Tibial nerve (tissue), 4 donors: ENCODE results near the gene ERN1. TPM values are rescaled to one million over a fixed set of nuclear protein-coding genes. Genes with fewer than 3 reads are reported as not detected.

Source experiments
- DNase-seq, 2 donors: peaks; one replicate each; pipeline ENCODE4 v3.0.0-alpha.2; 2019; ENCODE audit warnings: low spot score in 2 of 2
- H3K27ac ChIP-seq, 4 donors: fragments of 200-600 bp; sonication (generic) in 3 of 4; one replicate each; pipeline ENCODE4 v1.5.1; 2017 to 2019; ENCODE audit warnings: mild to moderate bottlenecking in 1 of 4
- H3K27me3 ChIP-seq, 2 donors: fragments of 200-600 bp; sonication (generic) in 1 of 2; one replicate each; pipeline versions ENCODE4 v1.5.1 to v1.6.0; 2017 to 2019
- H3K36me3 ChIP-seq, 3 donors: fragments of 200-600 bp; sonication (generic); one replicate each; pipeline ENCODE4 v1.5.1; 2018 to 2019
- H3K4me1 ChIP-seq, 4 donors: fragments of 200-600 bp; sonication (generic) in 3 of 4; one replicate each; pipeline ENCODE4 v1.5.1; 2017 to 2019
- H3K4me3 ChIP-seq, 4 donors: fragments of 200-600 bp; sonication (generic) in 3 of 4; one replicate each; pipeline ENCODE4 v1.5.1; 2017 to 2019; ENCODE audit warnings: mild to moderate bottlenecking in 1 of 4, moderate library complexity in 1 of 4
- H3K9me3 ChIP-seq, 4 donors: fragments of 200-600 bp; sonication (generic) in 3 of 4; one replicate each; pipeline ENCODE4 v1.5.1; 2017 to 2019
- EP300 ChIP-seq, 2 donors: sonication (generic); formaldehyde crosslinking; IDR thresholded peaks; one replicate each; pipeline ENCODE4 v1.6.1; 2017; ENCODE audit warnings: antibody characterized with exemption in 2 of 2, mild to moderate bottlenecking in 1 of 2
- POLR2A ChIP-seq, 2 donors: fragments of 450-650 bp; IDR thresholded peaks; one replicate each; pipeline ENCODE4 v1.6.1; 2017; ENCODE audit warnings: antibody characterized with exemption in 2 of 2, mild to moderate bottlenecking in 2 of 2, moderate library complexity in 2 of 2
- WGBS, 2 donors: methylation state at CpG; one replicate each; pipeline ENCODE4 v1.1.5; 2018; 5-methylcytosine and 5-hydroxymethylcytosine counted together
- total RNA-seq, 4 donors: library from RNA; depleted of rRNA; stranded (reverse); fragments of >200 nt; gene quantifications; one replicate each; pipeline ENCODE4 v1.1.0, GENCODE V29; 2016
- TF ChIP-seq, protein P1 (sequence below), 5 experiments: fragments of 200-600 bp in 3 of 5; fragments of 450-650 bp in 2 of 5; sonication (generic) in 3 of 5; IDR thresholded peaks; one replicate each; pipeline ENCODE4 v1.5.1; 2016 to 2019; ENCODE audit warnings: antibody characterized with exemption in 5 of 5, mild to moderate bottlenecking in 3 of 5, moderate library complexity in 2 of 5

ERN1 gene
- total RNA-seq, 4 donors from 2014 or later = 8.7 to 17.7 (median 13.5) TPM

DNA sequence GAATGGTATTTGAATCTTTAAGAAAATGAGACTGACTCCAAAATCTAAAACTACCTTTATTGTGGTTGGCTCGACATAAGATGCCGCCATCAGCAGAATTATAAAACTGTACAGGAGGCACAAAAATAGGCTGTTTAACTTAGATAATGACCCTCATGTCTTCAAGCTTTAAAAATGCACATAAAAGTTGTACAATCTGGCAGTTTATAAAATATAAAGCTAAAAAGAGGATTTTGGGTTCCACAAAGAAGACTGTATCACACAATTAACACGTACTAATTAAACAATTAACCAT is 90.9 kb downstream of the ERN1 start:
- no peaks in the 10 kb centered on the region for H3K9me3 ChIP-seq
- DNase-seq = no peak
- peaks cover 0 to 29% (median 1%) of the 10 kb centered on the region in 3 donors for H3K36me3 ChIP-seq
- WGBS, 2 donors = 83 to 92% methylated on average over 3 of the region's 3 CpGs
- H3K4me1 ChIP-seq = peaks cover 0 to 11% (median 0%) of the 10 kb centered on the region in 4 donors
- TF ChIP-seq EP300 (IDR thresholded peaks at IDR 0.05) = no peak
- no peak for TF ChIP-seq POLR2A (IDR thresholded peaks at IDR 0.05)
- no peak overlapping the region for H3K4me3 ChIP-seq
- no peak overlapping the region for H3K27ac ChIP-seq
- no peaks in the 10 kb centered on the region for H3K27me3 ChIP-seq

DNA sequence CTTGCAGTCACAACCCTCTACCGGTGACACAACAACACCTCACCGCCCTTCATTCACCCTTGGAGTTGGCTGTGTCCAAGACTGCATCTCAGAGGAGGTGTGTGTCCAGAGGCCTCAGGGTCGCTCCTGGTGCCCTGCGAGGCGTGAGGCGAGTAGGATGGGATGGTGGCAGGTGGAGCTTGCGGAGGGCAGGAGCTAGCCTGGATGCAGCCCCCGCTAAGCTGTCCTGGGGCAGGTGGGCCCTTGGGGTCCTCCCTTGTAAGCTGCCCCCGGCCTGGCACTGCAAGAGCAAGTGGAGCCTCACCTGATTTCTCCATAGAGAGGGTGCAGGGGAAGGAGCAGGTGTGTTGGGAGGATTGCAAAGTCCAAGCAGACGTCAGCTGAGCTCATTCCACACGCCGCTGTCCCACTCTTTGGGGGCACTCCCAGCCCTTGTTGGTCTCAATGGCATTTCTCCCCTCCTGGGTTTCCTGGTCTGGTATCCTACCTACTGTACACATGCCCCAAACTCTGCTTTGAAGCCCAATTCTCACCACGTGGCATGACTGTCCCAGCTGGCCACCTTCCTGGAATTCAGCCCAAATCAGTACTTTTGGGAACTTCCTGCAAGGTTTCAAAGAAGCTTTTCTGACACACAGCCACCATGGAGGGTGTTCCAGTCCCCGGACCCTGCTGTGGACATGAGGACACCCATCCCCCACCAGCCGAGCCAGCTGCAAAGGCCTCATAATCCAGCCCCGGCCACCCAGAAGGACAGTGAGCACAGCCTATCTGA is 91.4 kb downstream of the ERN1 start:
- Histone ChIP-seq H3K27ac (no peak overlapping the region), H3K9me3 (no peaks in the 10 kb centered on the region), H3K4me1 (peaks cover 0 to 11% (median 0%) of the 10 kb centered on the region in 4 donors), H3K27me3 (no peaks in the 10 kb centered on the region), H3K4me3 (no peak overlapping the region), H3K36me3 (peaks cover 0 to 23% (median 0%) of the 10 kb centered on the region in 3 donors)
- TF ChIP-seq POLR2A (IDR thresholded peaks at IDR 0.05) (no peak), EP300 (IDR thresholded peaks at IDR 0.05) (no peak)
- TF ChIP-seq, protein P1, sequence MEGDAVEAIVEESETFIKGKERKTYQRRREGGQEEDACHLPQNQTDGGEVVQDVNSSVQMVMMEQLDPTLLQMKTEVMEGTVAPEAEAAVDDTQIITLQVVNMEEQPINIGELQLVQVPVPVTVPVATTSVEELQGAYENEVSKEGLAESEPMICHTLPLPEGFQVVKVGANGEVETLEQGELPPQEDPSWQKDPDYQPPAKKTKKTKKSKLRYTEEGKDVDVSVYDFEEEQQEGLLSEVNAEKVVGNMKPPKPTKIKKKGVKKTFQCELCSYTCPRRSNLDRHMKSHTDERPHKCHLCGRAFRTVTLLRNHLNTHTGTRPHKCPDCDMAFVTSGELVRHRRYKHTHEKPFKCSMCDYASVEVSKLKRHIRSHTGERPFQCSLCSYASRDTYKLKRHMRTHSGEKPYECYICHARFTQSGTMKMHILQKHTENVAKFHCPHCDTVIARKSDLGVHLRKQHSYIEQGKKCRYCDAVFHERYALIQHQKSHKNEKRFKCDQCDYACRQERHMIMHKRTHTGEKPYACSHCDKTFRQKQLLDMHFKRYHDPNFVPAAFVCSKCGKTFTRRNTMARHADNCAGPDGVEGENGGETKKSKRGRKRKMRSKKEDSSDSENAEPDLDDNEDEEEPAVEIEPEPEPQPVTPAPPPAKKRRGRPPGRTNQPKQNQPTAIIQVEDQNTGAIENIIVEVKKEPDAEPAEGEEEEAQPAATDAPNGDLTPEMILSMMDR (IDR thresholded peaks at IDR 0.05) = no peak
- WGBS, 2 donors = 82 to 84% methylated on average over 16 of the region's 16 CpGs
- no peak for DNase-seq

DNA sequence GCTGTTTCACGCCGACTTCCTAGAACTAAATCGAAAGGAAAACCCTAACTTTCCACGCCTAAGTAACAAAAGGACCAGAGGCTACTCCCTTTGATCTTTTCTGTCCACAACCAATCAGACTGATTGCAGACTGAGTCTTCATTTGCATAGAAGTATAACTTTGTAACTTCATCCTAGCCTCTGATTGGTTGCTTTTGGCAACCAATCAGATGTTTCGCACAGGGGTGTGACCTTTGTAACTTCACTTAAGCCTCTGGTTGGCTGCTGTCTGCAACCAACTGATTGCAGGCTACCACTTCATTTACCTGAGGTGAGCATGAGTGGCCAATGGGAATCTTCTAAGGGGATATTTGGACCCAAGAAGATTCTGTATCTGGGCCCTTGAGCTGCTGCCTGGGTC is 92.1 kb downstream of the ERN1 start:
- Histone ChIP-seq H3K27ac (no peak overlapping the region), H3K9me3 (no peaks in the 10 kb centered on the region), H3K36me3 (peaks cover 0 to 16% (median 0%) of the 10 kb centered on the region in 3 donors), H3K4me3 (no peak overlapping the region), H3K27me3 (no peaks in the 10 kb centered on the region), H3K4me1 (peaks cover 0 to 5% (median 0%) of the 10 kb centered on the region in 4 donors)
- TF ChIP-seq EP300 (IDR thresholded peaks at IDR 0.05) (no peak), POLR2A (IDR thresholded peaks at IDR 0.05) (no peak)
- TF ChIP-seq, protein P1 (IDR thresholded peaks at IDR 0.05) = no peak
- 93 to 95% methylated on average over 5 of the region's 5 CpGs for WGBS, 2 donors
- no peak for DNase-seq

DNA sequence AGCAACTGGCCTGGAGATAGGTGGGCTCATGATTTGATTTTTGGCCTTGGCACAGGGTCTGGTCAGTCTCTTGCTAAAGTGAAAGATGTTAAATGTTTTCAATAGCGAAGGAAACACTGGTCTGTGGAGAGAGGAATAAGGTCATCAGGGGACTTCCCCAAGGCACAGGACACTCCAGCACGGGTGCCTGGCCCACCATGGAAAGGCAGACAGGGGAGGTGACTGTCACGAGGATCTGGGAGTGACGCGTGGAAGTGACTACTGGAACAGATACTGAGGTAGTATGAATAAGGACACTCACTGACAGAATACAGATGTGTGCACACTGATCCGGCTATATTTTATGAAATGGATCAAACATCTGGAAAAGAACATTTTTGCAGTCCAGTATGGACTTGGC is 92.8 kb downstream of the ERN1 start:
- no peak overlapping the region for H3K27ac ChIP-seq
- 81% methylated on average over 6 of the region's 6 CpGs for WGBS, 2 donors

DNA sequence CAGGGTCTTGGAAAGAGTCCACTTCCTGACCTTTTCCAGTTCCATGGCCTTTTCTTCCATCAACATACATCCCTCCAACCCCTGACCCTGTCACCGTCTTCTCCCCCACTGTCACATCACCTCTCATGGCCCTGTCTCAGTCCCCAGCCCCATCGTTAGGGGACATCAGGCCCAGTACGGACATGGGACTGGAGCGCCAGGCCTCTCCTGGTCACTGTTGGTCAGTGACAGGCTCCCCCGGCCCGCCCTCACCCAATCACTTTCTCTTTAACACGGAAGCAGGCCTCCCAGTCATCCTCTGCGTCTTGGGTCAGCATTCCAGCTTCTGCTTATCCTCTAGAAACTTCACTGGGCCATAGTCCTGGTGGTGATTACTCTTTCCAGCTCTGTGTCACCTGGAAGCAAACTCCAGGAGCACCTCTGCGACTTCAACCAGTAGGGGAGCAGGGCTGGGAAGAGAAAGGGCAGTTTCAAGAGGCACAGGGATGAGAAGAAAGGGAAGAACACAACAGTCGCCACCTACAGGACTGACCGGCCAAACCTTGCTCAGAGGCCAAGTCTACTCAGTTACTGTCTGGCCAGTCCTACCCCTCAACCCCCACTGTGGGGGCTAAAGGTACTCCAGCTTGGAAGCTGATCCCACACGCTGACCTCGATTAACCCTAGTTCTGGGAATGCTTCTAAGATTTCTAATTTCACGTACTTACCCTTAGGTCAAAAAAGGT is 93.6 kb downstream of the ERN1 start:
- H3K27ac ChIP-seq = no peak overlapping the region
- H3K36me3 ChIP-seq = peaks cover 0 to 13% (median 0%) of the 10 kb centered on the region in 3 donors
- DNase-seq = no peak
- H3K9me3 ChIP-seq = no peaks in the 10 kb centered on the region
- WGBS, 2 donors = 82 to 83% methylated on average over 14 of the region's 14 CpGs
- TF ChIP-seq EP300 (IDR thresholded peaks at IDR 0.05) (no peak), POLR2A (IDR thresholded peaks at IDR 0.05) (no peak)
- TF ChIP-seq, protein P1 (IDR thresholded peaks at IDR 0.05) = no peak
- no peaks in the 10 kb centered on the region for H3K27me3 ChIP-seq
- H3K4me1 ChIP-seq = no peaks in the 10 kb centered on the region
- no peak overlapping the region for H3K4me3 ChIP-seq

More for the DNA sequence above, 92.8 kb downstream of the ERN1 start:
- TF ChIP-seq POLR2A (IDR thresholded peaks at IDR 0.05) (no peak), EP300 (IDR thresholded peaks at IDR 0.05) (no peak)
- TF ChIP-seq, protein P1 (IDR thresholded peaks at IDR 0.05) = no peak
- Histone ChIP-seq H3K9me3 (no peaks in the 10 kb centered on the region), H3K4me3 (no peak overlapping the region), H3K27me3 (no peaks in the 10 kb centered on the region), H3K36me3 (peaks cover 0 to 15% (median 0%) of the 10 kb centered on the region in 3 donors), H3K4me1 (no peaks in the 10 kb centered on the region)
- no peak for DNase-seq
